GM19438 (cell line): Measurements from ENCODE around the gene PI4K2A.
"Not testable (repeated sequence)": the region's sequence is repeated elsewhere in the genome, so short reads cannot be mapped to it uniquely, and the experiment has no call there.

ENCODE experiments used
- ATAC-seq: cut with Tn5 transposase; IDR thresholded peaks from one replicate; pipeline ENCODE4 v1.9.1; 2021; ENCODE audit warnings: low read depth; ENCODE audit not compliant: unreplicated experiment

The PI4K2A gene

GRCh38 chr10:97629289-97629688 is 11.2 kb upstream of the PI4K2A start:
- ATAC-seq: no peak

GRCh38 chr10:97631098-97631497 is 9.4 kb upstream of the PI4K2A start:
- no peak for ATAC-seq

- ATAC-seq: peak; percentile 99
Measured at GRCh38 chr10:97632949-97633884, 7.3 kb upstream of the PI4K2A start, which contains the start of gene MORN4. MORN4 (minus strand) TSS chr10:97633500; CDS start chr10:97619653, 13,847 bp downstream.

GRCh38 chr10:97633921-97634320 is 6.5 kb upstream of the PI4K2A start:
- no peak for ATAC-seq

GRCh38 chr10:97635577-97635976 is 4.9 kb upstream of the PI4K2A start:
- no peak for ATAC-seq

GRCh38 chr10:97639090-97639489 is 1.4 kb upstream of the PI4K2A start:
- ATAC-seq: not testable (repeated sequence)

- peak; percentile 25 for ATAC-seq
Measured at GRCh38 chr10:97640868-97641811, 669 bp downstream of the PI4K2A start.

GRCh38 chr10:97642471-97643159 is 2.1 kb downstream of the PI4K2A start:
- not testable (repeated sequence) for ATAC-seq

- no peak for ATAC-seq
Measured at GRCh38 chr10:97643441-97643985, 3.0 kb downstream of the PI4K2A start.

- no peak for ATAC-seq
Measured at GRCh38 chr10:97644936-97645335, 4.5 kb downstream of the PI4K2A start.

- ATAC-seq: no peak
Measured at GRCh38 chr10:97647556-97647955, 7.1 kb downstream of the PI4K2A start.

GRCh38 chr10:97648562-97649404 is 8.3 kb downstream of the PI4K2A start:
- peak; percentile 79 for ATAC-seq

GRCh38 chr10:97649405-97649750 is 8.9 kb downstream of the PI4K2A start:
- not testable (repeated sequence) for ATAC-seq

- no peak for ATAC-seq
Measured at GRCh38 chr10:97650726-97651125, 10.3 kb downstream of the PI4K2A start.

GRCh38 chr10:97651773-97652172 is 11.3 kb downstream of the PI4K2A start:
- ATAC-seq: no peak

- ATAC-seq: no peak
Measured at GRCh38 chr10:97656777-97657176, 16.3 kb downstream of the PI4K2A start.

- no peak for ATAC-seq
Measured at GRCh38 chr10:97659589-97659988, 19.1 kb downstream of the PI4K2A start.

GRCh38 chr10:97664282-97664850 is 23.9 kb downstream of the PI4K2A start:
- ATAC-seq: no peak

GRCh38 chr10:97666992-97667391 is 26.5 kb downstream of the PI4K2A start:
- ATAC-seq: no peak
